ENCODE results near the gene GRB7. TPM values are rescaled to one million over a fixed set of nuclear protein-coding genes. Genes with fewer than 3 reads are reported as not detected.

GRB7 gene
- total and polyA plus RNA-seq, 2 of the 4 experiments (the other 2 are of a cell fraction), result 0.18 to 0.36 TPM

DNA sequence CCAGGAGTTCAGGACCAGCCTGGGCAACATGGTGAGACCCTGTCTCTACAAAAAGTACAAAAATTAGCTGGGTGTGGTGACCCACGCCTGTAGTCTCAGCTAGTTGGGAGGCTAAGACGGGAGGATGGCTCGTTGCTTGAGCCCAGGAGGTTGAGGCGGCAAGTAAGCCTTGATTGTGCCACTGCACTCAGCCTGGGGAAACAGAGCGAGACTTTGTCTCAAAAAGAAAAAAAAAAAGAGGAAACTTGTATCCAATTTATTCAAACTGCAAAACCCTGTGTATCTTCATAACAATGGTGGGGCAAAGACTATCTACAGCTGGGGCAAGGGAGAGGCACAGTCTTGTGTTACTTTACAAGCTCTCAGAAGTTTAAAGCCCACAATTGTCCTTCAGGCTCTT lies 21.5 kb downstream of the GRB7 start:
- TF ChIP-seq MAFK (IDR thresholded peaks at IDR 0.05; ENCODE audit: low read depth, low read length), result no peak
- no peak overlapping the region for H3K56ac ChIP-seq (ENCODE audit: extremely low read depth, insufficient read depth, low read length)
- H4K91ac ChIP-seq (ENCODE audit: insufficient read depth, low read depth, low read length), result no peak overlapping the region
- H4K8ac ChIP-seq (ENCODE audit: low read depth in 2 of 2, low read length in 2 of 2), result no peak overlapping the region
- H2AK9ac ChIP-seq (replicated peaks; ENCODE audit: low read depth, low read length, poor library complexity), result no peak overlapping the region
- H3K9ac ChIP-seq (ENCODE audit: low read depth, low read length), result no peak overlapping the region
- dilution Hi-C loops (cut with HindIII; ENCODE audit: low sequenced_read_pairs, unreplicated experiment), result no loop called here
- DNase-seq, result no peak
- in situ Hi-C loops (cut with MboI; ENCODE audit: low sequenced_read_pairs), result no loop called here
- WGBS, 2 experiments (ENCODE audit: extremely low coverage in 2 of 2, insufficient read length in 1 of 2), result 100% methylated on average over 1 of the region's 5 CpGs; no CpG with 5 or more reads in 1 of the 2 experiments
- H2BK15ac ChIP-seq (ENCODE audit: low read depth, low read length), result no peak overlapping the region
- no peak overlapping the region for H3K23ac ChIP-seq (ENCODE audit: low read depth, low read length)
- no peaks in the 10 kb centered on the region for H3K9me3 ChIP-seq (ENCODE audit: control insufficient read depth, insufficient read depth, low read length)
- no peaks in the 10 kb centered on the region for H3K79me1 ChIP-seq (ENCODE audit: low read depth in 1 of 2, low read length in 2 of 2)
- no peak overlapping the region for H3K4me2 ChIP-seq (ENCODE audit: low read depth, low read length)
- ATAC-seq (ENCODE audit: low read depth), result no peak
- H3K27ac ChIP-seq (ENCODE audit: insufficient read depth, low read length), result no peak overlapping the region
- H3K4me1 ChIP-seq (ENCODE audit: control insufficient read depth, insufficient read depth, low read length), result no peaks in the 10 kb centered on the region
- no peak overlapping the region for H2AFZ ChIP-seq (replicated peaks; ENCODE audit: low read length, poor library complexity)
- H3K27me3 ChIP-seq (ENCODE audit: control insufficient read depth, insufficient read depth, low read length), result peaks cover 24% of the 10 kb centered on the region
- H3K14ac ChIP-seq (replicated peaks; ENCODE audit: low read depth, low read length), result no peak overlapping the region
- H4K20me1 ChIP-seq (ENCODE audit: insufficient read depth, low read length), result no peaks in the 10 kb centered on the region
- no peak overlapping the region for H3K4me3 ChIP-seq (ENCODE audit: insufficient read depth, low read depth, low read length)
- no peak overlapping the region for H3K18ac ChIP-seq (ENCODE audit: low read depth, low read length)
- intact Hi-C loops (cut with micrococcal nuclease), result no loop called here
- BruUV-seq (replicated peaks), result no TSS peak
- no peak overlapping the region for H3K4ac ChIP-seq (ENCODE audit: low read depth, low read length)
- ChIA-PET CTCF (no interaction called here), POLR2A (ENCODE audit: unreplicated experiment) (no interaction called here)
- no peaks in the 10 kb centered on the region for H3K36me3 ChIP-seq (ENCODE audit: control insufficient read depth, insufficient read depth, low read length)
- H2BK20ac ChIP-seq (ENCODE audit: low read depth, low read length), result no peak overlapping the region
- no peaks in the 10 kb centered on the region for H3K9me1 ChIP-seq (ENCODE audit: insufficient read depth, low read length)
- H2BK5ac ChIP-seq (ENCODE audit: low read depth, low read length, poor library complexity, severe bottlenecking), result no peak overlapping the region
- H2AK5ac ChIP-seq (ENCODE audit: low read depth, low read length), result no peak overlapping the region
- H2BK120ac ChIP-seq (ENCODE audit: low read depth, low read length), result no peak overlapping the region
- no peak overlapping the region for H4K5ac ChIP-seq (ENCODE audit: low read depth, low read length)

Data from IMR-90 (cell line).